ENCODE measurements around the gene GCSAM.
A peak's percentile ranks its signal among the peaks of the same experiment; 100 is the strongest.

Gene GCSAM

DNA sequence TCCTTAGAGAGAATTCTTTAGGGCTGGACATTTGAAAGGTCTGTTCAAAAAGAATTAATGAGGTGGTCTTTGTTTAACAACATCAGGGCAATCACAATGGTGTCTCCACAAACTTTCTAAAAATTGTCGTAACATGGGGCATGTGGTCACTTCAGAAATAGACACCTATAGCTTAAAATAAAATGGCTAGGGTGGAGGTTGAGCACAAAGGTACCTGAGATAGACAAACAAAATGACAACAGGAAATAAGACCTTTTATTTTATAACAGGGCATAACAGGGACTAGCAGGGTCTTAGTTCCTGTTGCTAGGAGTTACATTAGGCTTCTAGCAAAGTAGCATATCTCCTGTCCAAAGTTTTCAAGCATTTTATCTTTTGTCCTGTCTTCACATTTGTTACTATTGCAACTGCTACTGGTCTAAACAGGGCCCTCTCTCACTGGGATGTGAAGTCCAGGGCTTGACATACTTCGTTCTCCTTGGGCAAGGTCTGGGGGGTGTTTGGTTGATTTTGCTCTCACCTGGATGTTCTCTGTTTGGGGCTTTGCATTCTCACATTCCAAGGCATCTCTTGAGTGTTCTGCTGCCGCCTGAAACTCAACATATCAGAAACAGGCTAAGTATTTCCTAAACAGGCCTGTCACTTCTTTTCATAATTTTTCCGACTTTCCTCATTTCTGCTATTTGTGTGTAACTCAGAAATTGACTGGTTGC is 3.0 kb downstream of the GCSAM start:
- no peak for DNase-seq (ENCODE audit: low read depth)

GRCh38 chr3:112128843-112129727 is 4.0 kb downstream of the GCSAM start:
- DNase-seq (ENCODE audit: low read depth) = peak; percentile 24

- DNase-seq (ENCODE audit: low read depth) = no peak
Measured at GRCh38 chr3:112127522-112128494, 5.2 kb downstream of the GCSAM start.

DNA sequence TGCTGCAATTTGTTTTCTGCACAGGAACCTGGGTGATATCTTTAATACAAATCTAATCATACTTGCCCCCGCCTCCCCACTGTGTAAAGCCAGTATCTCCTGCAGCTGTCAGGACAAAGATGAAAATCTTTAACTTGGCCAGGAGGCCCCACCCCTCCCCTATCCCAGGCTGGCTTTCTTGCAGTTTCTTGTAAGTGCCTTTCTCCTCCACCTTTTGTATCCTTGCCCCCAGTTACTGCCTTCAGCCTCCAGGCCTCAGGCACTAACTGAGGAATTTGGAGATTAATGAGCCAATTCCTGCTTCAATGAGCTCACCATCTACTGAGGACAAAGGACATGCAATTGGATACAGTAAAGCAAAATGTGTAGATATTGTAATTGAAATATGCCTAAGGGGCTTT is 6.5 kb downstream of the GCSAM start:
- DNase-seq (ENCODE audit: low read depth) = no peak

GRCh38 chr3:112124907-112125607 is 8.0 kb downstream of the GCSAM start:
- DNase-seq (ENCODE audit: low read depth) = no peak

GRCh38 chr3:112123548-112123947 is 9.5 kb downstream of the GCSAM start:
- no peak for DNase-seq (ENCODE audit: low read depth)

DNA sequence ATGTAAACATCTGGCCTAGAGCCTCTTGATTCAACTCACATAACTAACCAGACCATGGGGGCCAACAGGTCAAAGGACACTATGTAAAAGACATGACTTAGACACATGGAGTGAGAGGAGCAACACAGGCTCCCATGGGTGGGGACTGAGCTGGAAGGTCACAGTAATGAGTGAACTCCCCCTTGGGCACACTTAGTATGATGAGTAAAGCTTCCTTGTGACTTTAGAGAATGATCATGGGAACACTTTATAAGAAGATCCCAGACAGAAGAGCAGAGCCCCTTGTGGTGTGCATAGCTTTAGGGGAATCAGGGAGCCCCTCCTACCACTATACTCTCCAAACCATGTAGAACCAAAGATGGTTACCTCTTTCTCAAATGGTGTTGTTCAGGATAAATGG is 10.2 kb downstream of the GCSAM start:
- no peak for DNase-seq (ENCODE audit: low read depth)

- DNase-seq (ENCODE audit: low read depth) = no peak
Measured at GRCh38 chr3:112121577-112122547, 11.2 kb downstream of the GCSAM start.

- no peak for DNase-seq (ENCODE audit: low read depth)
Measured at GRCh38 chr3:112119962-112120836, 12.8 kb downstream of the GCSAM start.

DNA sequence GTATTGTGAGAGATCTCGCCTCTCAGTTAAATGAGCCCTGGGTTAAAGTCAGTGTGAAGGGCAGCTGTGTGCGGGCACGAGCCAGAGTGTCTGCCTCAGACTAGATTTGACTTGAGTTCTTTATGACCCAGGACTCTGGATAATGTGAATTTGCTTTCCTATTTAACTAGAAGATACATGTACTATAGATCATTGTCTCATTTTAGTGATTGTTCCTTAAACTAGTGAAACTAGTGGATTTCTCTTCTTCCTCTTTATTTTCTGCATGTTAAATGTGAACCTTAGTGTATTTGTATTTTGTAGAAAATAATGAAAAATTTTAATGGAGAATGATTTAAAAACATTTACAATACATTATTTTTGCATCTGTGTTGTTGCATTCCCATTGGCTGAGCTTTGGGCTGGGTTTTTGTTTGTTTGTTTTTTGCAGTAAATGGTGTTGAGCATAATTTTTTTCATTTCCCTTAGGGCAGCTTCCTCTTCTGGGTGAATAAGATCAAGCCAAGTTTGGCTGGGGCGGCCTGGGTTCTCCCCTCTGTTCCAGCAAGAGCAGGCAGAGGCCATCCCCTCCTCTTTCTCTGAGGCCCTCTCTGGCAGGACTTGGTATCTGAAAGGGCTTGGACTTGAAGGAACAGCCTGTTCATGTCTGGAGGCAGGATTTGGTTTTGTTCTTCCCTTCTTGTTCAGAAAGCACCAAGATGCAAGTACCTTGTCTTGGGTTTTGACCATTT is 15.0 kb downstream of the GCSAM start:
- DNase-seq (ENCODE audit: low read depth) = no peak

DNA sequence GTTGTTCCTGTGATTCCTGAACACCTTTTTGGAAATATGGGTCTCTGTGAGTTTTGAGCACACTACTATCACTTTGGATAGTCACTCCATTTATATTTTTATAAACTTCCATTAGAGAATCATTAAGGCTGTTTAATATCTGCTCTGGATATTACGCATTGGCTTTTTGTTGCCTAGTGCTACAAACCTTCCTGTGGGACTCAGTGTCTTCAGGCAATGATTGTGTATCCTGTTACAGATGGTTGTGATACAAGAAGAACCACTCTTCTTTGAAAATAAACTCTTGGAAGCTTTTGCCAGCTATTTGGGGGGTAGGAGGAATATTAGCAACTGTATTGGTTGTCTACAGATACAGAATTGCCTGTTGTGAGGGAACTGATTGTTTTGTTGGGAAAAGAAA is 15.6 kb downstream of the GCSAM start:
- no peak for DNase-seq (ENCODE audit: low read depth)

- DNase-seq (ENCODE audit: low read depth) = no peak
Measured at GRCh38 chr3:112116748-112117186, 16.3 kb downstream of the GCSAM start.

DNA sequence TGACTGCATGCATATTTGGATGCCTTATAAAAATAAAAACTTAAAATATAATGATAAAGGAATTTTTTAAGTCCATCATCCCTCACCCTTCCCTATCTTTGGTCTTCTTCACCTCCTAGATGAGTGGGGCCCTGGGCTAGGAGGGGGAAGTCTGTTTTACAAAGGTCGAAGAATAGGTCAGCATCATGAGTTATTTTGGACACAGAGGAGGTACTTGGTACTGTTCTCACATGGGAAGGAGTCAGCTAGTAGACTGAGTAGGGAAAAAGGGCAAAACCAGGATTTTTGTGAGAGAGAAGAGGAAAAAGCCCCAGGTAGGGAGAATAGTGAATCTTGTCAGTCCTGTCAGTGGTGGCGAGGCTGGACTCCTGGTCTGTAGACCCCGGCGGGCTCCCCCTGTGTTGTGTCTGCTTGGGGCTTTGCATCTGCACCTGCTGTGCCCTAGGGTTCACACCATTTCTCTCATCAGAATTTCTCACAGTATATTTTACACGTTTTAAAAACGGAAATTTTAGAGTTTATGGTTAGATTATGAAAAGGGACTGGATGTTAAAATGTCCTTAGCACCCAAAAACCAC is 17.2 kb downstream of the GCSAM start:
- no peak for DNase-seq (ENCODE audit: low read depth)

GRCh38 chr3:112115161-112115739 is 17.8 kb downstream of the GCSAM start:
- DNase-seq (ENCODE audit: low read depth) = no peak

DNA sequence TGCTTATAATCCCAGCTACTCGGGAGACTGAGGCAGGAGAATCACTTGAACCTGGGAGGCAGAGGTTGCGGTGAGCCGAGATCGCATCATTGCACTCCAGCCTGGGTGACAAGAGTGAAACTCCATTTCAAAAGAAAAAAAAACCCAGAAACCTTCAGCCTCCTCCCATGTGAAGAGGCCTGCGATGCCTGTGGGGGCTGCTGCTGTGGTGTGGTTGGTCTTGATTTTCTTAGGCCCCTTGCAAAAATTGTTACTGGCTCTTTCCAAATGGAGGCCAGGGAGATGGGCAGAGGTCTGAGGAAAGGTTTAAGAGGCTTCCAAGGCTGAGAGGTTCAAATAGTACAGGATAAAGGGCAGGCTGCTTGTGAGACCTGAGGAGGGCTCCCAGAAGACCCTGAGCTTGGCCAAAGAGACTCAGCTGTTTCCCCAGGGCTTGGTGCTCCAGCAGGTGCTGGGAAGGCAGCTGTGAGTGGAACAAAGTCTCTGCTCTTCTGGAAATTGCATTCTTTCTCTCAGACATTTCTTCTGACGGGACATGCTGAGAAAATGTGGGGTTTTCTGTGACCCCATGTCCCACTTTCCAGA is 18.4 kb downstream of the GCSAM start:
- DNase-seq (ENCODE audit: low read depth) = no peak

GRCh38 chr3:112111785-112112402 is 21.2 kb downstream of the GCSAM start:
- DNase-seq (ENCODE audit: low read depth) = peak; percentile 41

GRCh38 chr3:112109322-112109721 is 23.7 kb downstream of the GCSAM start:
- DNase-seq (ENCODE audit: low read depth) = no peak

Measured in stimulated activated CD8-positive, alpha-beta memory T cell treated with anti-CD3 and anti-CD28 coated beads, Interleukin-12 subunit alpha, Interleukin-12 subunit beta, amount 100 ng/mL, for 1 hour (primary cell).